GM19372 (cell line): ENCODE data around the gene TFCP2.
A peak's percentile ranks its signal among the peaks of the same experiment; 100 is the strongest.

Source experiments
- ATAC-seq: cut with Tn5 transposase; IDR thresholded peaks from one replicate; pipeline ENCODE4 v1.9.1; 2021; ENCODE audit warnings: mild to moderate bottlenecking, low read depth, moderate library complexity; ENCODE audit not compliant: unreplicated experiment

TFCP2 gene

DNA sequence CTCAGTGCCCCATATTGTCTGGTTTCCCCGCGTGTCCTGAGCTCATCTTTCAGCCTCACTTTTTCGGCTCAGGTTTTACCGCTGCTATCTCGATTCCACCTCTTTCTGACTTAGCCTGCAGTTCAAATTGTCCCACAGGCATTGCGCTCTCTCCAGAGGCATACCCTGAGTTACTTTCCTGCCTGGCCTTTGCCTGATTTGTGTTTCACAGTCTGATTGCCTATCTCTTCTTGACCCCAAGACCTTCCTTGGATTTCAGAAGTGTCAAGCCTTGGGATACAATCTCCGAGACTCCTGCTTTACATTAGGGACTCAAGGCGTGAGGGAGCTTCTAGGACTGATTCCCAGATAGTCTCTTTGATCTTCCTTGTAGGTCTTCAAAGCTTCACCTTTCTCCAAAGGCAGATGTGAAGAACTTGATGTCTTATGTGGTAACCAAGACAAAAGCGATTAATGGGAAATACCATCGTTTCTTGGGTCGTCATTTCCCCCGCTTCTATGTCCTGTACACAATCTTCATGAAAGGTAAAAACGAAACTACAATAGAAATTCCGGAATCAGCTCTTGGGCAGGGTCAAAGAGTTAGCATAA is 124.2 kb downstream of the TFCP2 start:
- no peak for ATAC-seq

DNA sequence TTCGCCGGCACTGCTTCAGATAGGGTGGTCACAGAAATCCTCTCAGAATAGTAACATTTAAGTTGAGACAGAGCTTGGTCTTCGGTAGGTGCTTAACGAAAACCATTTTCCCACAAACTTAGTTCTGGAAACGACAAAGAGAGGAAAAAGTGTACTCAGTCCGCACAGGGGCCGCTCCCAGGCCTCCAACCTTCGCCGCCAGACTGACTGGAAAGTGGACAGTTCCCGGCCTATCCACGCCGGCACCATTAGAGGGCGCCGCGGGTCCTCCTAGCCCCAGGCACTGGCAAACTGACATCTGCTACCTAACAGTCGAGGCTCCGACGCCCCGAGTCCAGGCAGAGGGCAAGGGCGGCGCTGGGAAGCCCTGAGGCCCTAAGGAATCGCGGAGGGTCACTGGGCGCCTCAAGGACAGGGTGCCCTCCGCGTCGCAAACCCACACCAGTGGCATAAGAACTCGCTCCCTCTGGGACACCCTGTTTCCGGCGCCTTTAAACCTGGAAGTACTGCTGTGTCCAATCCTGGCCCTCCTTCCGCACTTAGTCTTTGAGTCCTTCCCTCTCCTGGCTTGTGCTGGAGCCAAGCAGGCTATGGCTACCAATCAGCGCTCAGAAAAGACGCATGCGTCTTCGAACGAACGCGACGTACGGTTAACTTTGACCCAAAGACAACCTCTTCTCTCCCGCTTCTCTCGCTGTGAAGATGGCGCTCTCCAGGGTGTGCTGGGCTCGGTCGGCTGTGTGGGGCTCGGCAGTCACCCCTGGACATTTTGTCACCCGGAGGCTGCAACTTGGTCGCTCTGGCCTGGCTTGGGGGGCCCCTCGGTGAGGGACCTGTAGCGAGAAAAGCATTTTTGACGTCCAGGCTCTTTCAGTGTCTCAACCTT is 125.0 kb downstream of the TFCP2 start, which contains the start of gene LETMD1:
TSS of gene LETMD1 (plus strand) at position 673 of the 886 bp plus-strand sequence. CDS start at position 703, 30 bp downstream.
- peak; percentile 96 for ATAC-seq
